SKM-1 (cell line): ENCODE results near the gene ATAD3B.

Experiments
- DNase-seq: peaks from one replicate; lab custom pipeline; 2025; ENCODE audit not compliant: unreplicated experiment; lab: John Stamatoyannopoulos, UW

Gene ATAD3B

DNA sequence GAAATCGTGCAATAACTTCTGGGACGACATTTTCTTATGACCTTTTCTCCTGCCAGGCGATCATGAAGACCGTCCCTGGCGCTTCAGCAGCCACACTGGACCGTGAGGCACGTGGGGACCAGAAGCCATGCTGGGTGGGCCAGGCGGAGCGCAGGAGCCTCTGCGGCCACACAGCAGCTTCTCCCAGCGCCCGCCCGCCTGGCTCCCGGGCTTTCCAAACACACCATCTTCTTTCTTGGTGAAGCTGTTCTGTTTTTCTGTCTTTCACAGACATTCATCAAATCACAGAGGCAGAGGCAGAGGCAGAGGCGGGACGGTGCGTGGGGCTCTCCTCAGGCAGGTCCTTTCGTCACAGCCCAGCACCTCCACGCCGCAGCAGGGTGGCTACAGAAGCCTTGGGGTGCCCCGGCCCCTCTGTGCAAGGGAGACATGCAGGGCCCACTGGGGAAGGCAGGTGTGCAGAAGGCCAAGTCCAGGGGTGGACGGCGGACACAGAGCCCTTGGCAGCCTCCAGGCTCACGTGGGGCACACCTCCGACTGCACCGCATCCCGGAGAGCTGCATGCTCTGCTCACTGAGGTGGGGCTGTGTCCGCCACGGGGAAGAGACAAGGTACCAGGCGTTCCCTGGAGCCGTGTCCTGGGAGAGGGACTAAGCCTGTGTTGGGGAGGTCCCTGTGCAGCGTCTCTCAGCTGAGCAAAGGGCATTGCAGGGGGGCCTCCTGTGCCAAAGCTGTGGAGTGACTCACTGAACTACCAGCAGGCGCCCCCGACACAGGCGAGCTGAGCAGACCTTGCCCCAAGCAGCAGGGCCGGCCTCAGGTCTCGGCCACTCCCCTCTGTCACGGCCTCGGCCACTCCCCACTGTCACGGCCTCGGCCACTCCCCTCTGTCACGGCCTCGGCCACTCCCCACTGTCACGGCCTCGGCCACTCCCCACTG lies 71.5 kb downstream of the ATAD3B start:
- no peak for DNase-seq

DNA sequence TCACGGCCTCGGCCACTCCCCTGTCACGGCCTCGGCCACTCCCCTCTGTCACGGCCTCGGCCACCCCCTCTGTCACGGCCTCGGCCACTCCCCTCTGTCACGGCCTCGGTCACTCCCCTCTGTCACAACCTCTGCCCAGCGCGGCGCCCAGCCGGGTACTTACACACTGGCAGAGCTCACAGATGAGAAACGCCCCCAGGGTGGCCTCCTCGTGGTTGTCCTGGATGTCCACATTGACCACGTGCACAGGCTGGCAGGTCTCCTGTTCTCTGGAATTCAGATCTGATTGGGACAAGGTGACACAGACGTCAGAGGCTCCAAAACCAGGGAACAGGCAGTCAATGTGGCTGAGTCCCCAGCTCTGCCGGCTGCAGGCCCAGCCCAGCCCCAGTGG lies 72.1 kb downstream of the ATAD3B start:
- no peak for DNase-seq

DNA sequence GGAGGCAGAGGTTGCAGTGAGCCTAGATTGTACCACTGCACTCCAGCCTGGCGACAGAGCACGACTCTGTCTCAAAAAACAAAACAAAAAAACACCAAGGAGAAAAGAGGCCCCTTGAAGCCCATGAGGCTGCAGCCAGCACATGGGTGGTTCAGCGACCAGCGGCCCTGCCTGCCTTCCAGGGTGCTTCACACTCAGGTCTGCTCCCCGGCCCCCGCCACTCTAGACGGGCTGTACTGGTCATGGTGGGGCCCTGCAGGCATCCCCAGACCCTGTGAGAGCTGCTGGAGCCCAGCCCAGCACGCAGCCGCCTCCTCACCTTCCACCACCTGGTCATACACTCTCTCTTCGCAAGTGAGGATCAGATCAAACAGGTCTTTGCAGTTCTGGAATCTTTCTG lies 73.0 kb downstream of the ATAD3B start:
- DNase-seq, result no peak
